HG03060 (cell line): ENCODE data around the gene PRR3.

Source experiments
- ATAC-seq: cut with Tn5 transposase; IDR thresholded peaks from one replicate; pipeline ENCODE4 v1.9.1; 2021; ENCODE audit warnings: low read depth, moderate number of reproducible peaks; ENCODE audit not compliant: unreplicated experiment

Gene PRR3

DNA sequence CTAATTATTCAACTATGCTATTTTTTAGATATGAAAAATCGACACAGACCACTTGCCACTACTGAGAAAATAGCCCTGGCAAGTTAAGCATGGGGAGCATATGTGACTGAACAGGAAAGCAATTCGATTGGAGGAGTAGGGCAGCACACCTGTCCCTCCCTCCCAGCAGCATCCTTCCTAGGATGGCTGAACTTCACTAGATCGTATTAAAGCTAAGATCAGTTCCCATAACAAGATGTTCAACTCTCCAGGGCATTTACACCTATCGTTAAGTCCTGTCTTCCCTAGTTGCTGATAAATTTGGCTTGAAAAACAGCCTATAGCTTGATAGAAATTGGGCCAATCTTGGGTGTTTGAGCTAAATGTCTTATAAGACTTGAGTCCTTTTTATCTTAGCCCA, 53.0 kb downstream of the PRR3 start:
- no peak for ATAC-seq

DNA sequence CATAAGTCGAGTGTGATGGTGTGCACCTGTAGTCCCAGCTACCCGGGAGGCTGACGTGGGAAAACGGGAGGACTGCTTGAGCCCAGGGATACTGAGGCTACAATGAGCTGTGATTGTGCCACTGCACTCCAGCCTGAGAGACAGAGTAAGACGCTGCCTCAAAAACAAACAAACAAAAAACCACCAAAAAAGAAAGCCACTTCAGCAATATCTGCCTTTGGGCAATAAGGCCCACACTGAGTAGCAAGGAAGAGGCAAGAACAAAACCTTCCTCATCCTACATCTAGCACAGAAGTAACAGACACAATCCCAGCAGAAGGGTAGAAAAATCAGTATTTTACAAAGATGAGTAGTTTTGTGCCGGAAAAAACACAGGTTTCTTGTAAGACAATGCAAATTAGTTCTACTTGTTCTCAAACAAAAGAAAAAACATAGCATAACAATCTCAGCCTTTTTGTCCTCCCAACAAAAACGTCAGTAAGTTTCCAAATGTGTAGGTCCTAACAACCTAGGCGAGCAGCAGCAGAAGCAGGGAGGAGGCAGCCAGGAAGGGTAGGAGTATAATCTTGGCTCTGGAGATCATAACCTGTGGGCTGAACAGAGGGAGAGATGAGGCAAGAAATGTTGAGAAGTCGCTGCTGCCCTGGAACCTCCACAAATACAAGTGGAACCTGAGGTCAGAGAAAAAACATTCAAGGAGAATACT, 54.2 kb downstream of the PRR3 start:
- ATAC-seq = no peak

DNA sequence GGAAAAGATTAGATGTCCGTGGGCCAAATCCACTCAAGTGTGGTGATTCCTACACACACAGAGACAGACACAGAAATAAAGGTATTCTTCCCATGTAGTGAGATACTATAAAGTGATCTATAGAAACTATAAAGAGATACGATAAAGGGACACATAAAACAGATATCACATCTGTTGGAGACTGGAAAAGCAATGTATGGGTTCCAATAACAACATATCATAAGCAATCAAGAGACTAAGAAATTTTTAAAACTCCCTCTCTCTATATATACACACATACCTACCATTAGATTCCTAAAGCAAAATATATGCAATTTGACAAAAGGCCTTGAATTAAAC, 54.7 kb downstream of the PRR3 start:
- no peak for ATAC-seq

DNA sequence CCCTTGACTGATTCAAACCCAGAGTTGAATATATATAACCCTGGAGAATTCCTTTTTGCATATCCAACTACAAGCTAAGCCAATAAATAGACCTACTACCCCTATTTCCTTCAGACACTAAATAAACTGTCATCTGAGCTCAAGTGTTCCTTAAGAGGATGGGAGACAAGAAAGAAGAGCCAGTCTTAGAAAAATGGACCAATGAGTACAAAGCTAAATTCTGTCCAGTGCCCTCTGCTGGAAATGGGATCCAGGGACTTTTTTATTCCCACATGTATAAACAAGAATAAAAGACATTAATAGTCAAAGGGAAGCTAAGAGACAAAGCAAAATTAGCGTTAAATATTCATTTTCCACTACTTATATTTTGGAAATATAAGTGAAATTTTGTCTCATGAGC, 55.1 kb downstream of the PRR3 start:
- no peak for ATAC-seq

DNA sequence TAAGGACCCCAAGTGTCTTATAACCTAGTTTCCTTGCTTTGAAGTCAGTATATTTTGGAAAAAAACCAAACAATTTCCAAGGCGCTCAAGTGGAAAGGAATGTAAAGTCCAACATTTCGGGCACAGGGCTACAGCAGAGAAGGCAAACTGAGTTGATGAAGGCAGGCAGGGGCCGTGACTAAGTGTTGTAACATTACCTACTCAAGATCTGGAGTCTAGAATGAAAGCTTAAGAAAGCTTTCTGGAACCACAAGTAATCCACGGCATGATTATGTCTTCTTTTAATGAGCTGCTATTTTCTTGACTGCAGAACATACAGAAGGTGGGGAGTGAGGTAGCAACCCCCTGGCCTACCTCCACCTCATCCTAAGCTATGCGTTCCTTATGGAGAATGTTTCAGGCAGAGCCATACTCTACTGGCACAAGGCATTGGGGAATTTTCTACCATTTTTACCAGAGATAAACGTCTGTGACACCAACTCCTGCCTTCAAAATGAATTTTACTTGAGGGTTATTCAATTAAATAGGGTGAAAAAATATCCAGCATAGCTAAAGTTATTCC, 55.7 kb downstream of the PRR3 start:
- no peak for ATAC-seq
